Measurements from ENCODE around the gene MLEC.

The MLEC gene

DNA sequence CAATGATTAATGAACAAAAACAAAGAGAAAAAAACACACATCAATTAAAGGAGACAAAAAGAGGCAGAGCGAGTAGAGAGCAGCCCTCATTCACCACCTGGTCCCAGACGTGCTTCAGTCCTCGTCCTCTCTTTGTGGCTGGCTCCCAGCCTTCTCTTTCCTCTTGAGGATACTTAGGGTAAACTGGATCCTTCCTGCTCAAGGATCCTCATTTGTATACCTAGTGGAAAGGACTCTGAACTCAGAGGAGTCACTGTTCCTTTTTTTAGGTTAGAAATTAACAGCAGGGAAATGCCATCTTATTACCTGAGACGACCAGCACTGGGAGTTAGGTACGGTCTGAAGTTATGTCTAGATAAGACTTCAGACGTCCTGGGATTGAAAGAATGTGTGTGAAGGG lies 9.7 kb downstream of the MLEC start:
- no peak for DNase-seq

DNA sequence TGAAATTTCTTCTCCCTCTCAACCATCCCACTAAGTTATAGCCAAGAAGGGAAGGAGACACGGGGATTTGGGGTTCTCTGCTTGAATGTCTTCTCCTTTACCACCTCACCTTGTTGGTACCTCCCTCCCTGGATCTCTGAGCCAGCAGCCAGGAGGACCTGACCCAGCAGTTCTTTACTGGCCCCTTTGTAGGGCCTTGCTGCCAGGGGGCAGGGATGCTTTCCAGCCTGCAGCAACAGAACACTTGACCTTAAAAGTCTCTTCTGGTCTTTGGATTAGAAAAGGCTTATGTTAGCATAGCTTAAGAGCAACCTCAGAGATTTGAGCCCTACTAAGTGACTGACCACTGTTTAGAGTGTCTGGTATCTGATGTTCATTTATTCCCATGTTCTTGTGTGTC lies 10.4 kb downstream of the MLEC start:
- DNase-seq: no peak

DNA sequence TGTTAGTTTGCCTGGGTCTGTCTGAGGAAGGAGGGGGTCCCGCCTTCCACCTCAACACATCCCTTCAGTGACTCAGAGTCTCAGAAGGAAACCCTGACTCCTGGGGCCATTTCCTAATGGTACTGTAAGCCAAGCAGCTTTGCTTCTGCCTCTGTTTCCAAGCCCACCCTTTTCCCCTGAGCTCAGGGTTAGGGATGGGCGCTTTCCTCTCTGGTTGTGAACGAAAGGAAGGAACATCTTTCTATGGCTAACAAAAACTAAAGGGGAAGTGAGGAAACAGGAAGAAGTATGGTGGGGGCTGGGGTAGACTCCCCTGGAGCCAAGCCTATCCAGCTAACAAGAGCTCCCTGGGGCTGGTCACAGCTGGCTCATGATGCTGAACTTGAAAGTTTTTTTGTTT lies 11.7 kb downstream of the MLEC start:
- peak; percentile 39 for DNase-seq

DNA sequence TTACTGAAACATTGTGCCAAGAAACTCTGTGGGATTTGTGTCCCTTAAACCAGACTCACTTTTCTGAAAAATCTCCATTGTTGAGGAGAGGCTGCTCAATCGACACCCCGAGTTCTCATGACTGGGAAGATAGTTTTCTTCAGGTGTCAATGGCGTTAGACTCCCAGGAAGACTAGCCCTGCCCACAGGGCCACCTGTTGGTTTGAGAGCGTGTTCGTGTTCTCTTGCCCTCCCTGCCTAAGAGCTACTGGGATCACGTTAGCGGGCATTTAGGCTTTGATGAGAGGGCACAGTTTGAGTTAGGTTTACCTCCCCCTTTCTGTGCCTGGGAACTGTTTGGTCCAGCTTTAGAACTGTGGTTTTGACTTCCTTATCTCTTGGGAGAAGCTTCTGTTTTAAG lies 12.6 kb downstream of the MLEC start:
- no peak for DNase-seq

DNA sequence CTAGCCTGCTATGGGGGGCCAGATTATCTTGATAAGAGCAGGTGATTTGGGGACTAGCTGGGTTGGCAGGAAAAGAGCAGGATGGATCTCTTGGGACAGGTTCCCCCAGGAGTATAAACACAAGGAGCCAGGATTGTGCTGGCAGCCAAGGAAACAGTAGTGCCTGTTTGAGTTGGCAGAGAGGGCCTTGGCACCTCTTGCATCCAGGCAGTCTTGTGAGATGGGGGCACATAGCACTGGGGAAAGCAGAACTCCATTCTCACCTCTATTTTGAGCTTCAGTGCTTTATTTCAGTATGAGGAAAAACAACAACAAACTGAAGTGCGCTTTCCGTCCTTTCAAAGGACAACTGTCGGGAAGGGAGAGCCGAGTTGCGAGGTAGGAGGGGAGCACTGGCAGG lies 13.9 kb downstream of the MLEC start:
- DNase-seq: no peak

DNA sequence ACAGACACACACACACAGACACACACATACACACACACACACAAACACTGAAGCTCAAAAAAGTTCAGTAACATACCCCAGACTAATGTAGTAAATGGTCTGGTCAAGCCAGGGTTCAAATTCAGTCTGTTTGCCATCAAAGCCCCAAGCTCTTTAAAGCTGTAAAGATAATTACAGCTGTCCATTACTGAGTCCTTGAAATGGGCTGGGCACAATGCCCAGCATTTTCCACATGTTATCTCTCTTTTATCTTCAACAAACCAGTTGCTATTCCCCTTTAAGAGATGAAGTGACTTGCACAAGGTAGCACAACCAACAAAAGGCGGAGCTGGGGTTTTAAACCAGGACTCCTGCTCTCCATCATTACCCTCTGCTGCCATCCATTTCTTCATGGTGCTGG lies 15.7 kb downstream of the MLEC start:
- DNase-seq: peak; percentile 51

DNA sequence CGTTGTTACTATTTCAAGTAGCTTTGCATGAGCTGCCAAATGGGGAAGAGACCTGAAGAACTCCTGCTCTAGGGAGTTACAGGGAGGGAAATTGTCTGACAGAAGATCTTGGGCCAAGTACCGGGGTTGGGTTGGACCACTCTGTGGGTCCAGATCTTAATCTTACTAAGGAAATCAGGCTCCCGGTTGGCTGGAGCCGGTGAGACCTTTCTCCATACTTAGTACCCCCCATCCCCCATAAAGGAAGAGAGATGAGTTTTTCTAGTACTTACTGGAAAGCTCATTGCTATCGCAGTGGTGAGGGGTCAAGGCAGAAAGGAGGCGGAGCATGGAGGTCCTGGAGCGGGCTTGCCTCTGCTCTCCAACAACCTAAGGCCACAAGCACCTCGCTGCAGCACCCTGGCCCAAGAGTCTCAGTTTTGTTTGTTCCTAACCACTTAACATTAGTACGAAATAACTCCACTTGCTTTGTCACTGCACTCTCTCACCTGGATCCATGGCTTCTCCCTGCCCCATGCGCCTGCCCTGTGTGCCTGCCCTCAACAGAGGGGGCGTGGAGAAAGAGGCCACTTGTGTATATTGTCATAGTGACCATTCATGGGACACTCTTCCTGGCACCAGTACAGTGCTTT lies 16.5 kb downstream of the MLEC start:
- no peak for DNase-seq

DNA sequence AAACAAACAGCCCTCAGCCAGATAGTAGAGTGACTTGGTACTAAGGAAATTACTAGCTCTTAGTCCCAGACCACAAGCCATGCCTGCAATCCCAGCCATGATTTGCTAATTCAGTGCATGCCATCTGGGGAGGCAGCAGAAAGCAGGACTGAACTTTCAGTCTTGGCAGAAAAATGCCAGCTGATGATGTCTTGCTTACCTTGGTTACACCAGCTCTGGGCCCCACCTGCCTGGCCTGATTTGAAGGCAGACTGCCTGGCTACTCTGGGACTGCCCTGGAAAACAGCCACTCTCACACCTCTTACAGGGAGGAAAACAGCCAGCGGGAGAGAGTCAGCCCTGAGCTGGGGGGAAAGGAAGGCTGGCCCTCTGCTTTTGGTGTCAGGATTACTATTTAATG lies 18.7 kb downstream of the MLEC start:
- no peak for DNase-seq

DNA sequence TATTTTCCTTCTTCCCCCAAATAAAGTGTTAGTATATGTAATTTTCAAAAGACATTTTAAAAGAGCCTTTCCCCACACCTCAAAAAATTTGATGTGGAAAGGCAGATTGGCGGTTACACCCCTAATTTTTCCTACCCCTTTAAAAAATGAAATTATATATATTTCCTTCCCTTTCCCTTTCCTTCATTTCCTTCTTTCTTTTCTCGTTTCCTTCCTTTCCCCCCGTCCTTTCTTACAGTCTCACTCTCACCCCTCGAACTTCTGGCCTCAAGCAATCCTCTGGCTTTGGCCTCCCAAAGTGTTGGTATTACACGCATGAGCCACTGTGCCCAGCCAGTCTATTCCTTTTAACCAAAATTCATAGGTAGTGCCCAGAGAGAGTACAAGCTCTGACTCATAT lies 19.1 kb downstream of the MLEC start:
- no peak for DNase-seq

DNA sequence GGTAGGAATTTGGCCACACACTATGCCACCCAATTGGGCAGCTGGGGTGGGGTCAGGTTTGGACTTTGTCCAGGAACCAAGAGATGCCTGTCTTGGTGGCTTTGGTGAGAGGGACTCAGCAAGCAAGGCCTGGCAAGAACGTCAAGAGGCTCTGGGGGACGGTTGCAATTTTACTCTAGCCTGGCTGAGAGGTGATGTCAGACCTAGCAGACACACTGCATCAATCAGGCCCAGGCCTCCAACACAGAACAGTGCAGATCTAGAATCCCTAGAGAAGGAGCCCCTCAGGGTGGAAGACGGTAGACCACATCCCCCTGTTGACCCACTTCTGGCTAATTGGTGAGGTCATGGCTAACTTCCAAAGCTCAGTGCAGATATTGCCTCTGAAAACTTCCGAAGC lies 21.7 kb downstream of the MLEC start:
- DNase-seq: peak; percentile 52

DNA sequence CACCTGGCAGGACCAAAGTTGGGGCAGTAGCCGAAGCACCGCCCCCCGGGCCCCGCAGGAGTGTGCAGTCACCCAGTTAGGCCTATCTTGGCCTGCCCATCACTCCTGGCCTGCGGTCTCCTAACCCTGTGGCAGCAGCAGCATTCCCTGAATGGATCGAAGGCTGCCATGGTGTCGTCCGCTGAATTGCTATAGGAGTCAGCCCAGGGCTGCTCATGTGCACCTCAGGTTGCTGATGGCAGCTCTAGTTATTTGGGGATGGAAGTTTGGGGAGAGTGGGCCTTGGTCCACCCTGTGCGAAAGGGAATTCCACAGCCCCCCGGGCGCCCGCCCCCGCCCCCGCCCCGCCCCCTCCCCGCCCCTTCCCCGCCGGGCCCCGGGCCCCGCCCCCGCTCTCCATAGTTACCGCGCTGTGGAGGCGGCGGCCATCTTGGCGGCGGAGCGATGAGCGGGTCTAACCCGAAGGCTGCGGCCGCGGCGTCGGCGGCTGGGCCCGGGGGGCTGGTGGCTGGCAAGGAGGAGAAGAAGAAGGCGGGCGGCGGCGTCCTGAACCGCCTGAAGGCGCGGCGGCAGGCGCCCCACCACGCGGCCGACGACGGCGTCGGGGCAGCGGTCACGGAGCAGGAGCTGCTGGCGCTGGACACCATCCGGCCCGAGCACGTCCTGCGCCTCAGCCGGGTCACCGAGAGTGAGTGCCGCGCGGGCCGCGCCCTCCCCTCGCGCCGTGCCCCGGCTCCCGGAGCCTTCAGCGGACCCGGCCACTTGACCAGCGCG lies 23.3 kb downstream of the MLEC start, which contains the start of gene UNC119B:
Gene UNC119B, plus strand, starts transcription at position 428 of the 774 bp plus-strand sequence. Its CDS starts 17 bp downstream, at position 445.
- DNase-seq: peak; percentile 78

DNA sequence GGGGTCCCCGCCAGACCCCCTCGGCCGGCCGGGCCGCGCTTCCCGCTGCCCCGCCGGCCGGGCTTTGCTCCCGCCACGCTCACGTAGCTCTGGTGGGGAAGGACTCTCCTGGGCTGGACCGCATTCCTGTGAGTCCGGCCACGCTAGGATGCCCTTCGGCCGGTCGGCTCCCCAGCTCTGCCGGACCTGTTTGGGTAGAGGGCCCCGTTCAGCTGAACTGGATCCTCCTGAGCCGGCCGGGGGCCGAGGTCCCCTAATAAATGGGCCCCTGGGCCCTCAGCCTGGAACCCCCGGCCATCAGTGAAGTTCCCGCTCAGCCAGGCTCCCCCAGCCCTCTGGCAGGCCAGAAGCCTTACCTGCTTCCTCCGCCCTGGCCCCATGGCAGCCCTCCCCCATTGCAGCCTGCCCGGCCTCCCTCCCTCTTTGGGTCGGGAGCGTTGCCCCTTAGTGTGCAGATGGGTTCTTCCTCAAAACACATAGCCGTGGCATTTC lies 23.9 kb downstream of the MLEC start:
- peak; percentile 58 for DNase-seq

DNA sequence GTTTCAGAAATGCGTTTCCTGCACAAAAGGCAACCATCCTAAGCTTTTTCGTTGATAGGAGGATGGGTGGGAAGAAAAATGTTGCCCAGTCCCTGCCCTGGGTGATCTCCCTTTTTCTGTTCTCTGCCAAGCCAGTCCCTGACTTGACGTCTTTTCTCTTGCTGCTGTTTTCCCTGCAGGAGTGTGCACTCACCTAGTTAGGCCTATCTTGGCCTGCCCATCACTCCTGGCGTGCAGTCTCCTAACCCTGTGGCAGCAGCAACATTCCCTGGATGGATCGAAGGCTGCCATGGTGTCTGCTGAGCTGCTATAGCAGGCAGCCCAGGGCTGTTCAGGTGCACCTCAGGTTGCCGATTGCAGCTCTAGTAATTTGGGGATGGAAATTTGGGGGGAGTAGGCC lies 24.5 kb downstream of the MLEC start:
- no peak for DNase-seq

DNA sequence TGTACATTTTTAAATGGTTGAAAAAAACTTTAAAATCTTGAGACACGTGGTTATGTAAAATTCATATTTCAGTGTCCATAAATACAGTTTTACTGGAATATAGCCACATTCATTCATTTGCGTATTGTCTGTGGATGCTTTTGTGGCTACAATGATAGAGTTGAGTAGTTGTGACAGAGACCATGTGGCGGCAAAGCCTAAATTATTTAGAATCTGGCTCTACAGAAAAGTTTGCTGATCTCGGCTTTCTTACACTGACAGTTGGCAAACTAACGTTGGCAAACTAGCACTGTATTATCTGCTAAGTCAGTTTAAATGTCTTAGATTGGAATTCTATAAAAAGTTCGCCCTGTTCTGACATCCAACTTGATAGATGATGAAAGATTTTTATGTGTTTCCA lies 25.7 kb downstream of the MLEC start:
- no peak for DNase-seq

DNA sequence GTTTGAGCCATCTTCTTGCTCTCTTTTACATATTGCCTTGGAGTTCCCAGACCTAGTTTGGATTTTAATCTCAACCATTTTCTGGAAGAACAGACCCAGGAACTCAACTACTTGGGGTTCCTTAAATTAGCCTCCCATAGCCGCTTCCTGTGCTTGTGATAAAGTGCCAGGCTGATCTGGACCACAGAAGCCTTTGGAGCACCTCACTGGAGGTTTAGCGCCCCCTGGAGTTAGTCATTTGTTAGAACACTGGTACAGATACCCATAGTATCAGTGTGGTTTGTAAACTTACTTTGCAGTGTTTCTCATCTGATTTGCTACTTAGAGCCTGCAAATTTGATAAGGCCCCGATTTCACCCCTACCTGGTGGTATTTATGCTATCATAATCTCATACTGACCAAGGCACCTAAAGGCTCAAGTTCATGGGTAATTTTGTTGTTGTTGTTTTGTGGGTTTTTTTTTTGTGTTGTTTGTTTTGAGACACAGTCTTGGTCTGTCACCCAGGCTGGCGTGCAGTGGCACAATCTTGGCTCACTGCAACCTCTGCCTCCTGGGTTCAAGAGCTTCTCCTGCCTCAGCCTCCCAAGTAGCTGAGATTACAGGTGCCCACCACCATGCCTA lies 27.0 kb downstream of the MLEC start:
- peak; percentile 96 for DNase-seq

DNA sequence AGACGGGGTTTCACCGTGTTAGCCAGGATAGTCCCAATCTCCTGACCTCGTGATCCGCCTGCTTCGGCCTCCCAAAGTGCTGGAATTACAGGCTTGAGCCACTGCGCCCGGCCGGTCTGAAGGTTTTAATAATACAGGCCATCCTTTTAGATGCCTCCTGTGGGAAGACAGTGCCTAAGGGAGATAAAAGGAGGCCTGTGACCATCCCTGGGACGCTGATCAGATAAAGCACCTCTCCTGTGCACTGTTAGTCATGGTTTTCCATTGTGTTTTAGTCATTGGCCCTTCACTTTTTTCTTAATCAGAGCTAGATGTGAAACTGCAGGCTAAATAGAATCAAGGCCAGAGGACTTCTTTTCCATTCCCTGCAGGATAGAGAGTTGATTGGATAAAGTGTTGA lies 31.1 kb downstream of the MLEC start:
- DNase-seq: no peak

DNA sequence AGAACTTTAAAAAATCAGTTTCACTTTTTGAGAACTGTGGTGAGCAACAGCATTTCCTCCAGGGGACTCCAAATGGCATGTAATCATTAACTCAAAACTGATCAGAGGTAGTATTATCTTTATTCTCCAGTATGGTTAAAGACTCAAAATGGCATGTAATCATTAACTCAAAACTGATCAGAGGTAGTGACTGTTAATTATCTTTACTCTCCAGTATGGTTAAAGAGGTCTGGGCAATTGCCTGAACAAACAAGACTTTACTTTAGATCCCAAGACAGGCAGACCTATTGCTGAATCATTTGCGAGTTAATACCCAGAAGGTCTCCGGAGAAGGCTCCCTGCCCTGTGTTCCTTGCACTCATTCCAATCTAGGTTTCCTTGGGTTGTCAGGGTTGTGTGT lies 32.1 kb downstream of the MLEC start:
- peak; percentile 28 for DNase-seq

DNA sequence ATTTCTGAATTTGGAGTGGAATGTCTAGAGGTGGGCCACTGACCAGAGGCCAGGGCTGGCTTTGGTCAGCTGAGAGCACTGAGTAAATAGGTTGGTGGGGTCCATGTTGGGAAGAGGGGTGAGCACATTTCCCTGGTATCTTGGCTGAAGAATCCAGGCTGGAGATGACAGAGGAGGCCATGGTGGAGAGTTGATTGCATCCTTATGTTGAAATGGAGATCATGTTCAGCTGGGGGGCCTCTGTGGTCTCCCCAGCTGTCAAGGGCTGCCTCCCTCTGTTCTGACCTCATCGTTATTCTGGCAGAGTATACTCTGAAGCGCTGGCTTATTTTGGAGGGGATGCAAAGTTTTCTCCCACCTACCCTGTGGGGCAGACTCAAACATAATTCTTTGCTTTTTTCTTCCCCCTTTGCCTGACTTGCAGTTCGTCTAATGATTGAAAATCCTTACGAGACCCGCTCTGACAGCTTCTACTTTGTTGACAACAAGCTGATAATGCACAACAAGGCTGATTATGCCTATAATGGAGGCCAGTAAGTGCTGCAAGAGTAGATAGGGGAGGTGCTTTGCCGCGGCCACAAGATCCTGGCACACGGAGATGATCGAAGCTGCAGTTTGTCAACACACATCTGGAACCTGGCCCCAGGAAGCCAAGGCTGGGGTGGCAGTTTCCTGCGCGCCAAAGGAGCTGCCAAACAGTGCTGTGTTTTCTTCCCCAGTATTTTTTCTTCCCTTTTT lies 32.7 kb downstream of the MLEC start:
- peak; percentile 90 for DNase-seq

DNA sequence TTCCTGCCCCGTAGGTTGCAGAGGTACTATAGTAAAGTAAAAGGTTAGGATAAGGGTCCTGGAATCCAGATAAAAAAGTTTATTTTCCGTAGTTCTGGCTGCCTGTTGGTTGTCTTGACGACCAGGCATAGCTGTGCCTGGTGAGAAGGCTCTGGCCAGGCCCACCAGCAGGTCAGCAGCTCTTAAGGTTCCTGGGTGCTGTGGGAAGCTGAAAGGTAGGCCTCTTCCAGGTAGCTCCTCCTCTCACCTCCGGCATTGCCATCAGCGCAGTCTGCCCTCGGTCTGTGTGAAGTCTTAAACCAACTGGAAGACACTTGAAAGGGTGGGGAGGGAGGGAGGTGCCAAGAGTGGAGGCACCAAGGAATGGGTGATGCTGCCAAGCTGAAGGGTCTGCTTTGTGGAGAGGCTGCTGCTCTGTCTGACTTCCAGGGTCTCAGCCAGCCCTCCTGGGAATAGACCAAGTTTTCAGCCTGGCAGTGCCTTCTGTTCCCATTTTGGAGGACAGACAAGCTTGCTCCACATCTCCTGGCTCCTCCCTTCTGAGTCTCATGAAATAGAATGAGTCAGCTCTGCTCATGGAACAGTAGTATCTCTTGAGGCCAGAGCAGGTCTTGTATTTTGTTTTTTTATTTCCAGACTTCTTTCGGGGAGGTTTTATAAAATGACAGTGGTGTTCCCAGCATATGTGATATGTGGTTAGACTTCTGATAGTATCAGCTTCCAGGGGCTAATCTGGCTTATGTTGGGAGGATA lies 33.5 kb downstream of the MLEC start:
- DNase-seq: peak; percentile 95

DNA sequence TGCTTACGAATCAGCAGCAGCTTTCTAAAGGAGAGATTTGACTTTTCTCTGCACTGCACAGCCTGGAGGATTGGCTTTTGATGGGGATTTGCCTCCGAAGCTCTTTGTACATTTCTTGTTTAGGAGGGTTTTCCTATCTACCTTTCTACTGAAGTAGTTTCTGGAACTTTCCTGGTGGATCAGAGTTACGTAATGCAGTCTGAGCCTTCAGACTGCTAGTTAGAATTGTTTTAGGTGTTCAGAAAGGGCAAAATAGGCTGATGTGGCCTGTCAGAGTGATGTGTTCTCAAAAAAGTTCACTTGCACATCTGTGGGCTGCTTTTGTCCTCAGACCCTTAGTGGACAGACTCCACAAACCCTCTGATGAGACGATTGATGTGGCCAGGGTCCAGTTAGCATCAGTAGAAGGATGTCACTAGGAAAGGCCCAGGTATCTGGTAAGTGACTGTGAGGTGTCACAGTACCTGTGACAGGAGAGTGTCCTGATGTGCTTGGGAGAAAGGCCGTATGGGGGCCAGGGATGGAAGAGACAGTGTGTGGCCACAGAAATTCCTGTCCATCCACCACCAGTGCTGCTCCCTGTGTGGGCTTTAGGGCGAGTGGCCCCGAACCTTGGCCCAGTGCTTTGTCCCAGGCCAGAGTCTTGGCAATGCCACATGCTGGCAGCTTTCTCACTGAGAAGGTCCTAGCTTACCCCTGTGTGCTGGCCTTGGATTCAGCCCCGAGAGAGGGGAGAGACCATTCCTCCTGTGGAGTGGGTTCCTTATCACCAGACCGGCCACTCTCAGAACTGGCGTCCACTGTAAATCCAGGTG lies 34.2 kb downstream of the MLEC start:
- no peak for DNase-seq

DNA sequence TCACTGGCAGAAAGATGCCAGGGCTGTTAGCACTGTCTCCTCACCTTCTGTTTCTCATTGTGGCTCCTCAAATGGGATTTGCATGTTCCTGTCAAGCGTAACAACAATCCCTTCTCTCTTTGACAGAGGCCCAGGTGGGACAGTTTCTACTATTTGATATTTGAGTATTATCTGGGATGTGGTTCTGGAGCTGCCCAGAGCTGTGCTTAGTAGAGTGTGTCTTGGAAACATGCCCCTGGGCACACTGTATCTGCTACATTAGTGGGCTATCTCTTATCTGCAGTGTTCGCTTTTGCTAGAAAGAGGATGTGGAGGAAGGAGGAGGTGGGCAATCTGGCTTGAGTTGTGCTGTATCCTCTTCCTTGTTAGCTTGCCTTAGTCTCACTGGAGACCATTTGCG lies 34.9 kb downstream of the MLEC start:
- peak; percentile 65 for DNase-seq

DNA sequence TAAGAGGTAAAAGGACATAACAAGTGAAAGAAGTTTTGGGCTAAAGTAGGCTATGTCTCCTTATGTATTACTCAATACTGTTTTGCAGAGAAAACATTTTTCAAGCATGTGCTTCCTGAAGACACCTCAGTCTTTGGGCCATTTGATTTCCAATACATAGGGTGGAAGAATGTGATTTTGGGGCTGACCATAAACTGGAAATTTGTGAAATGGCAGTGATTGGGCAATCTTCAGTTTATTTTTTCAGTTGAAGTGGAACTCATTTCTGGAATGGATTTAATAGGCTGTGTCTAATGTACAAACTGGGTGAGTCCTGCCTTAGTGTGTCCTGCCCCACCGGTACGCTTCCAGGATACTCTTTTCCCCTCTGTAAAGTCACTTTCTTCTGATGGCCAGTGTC lies 35.8 kb downstream of the MLEC start:
- no peak for DNase-seq
